IPS-NIHi11 (cell line): Measurements from ENCODE around the gene PPP2R2C.

Experiments used
- DNase-seq: peaks from one replicate; pipeline ENCODE4 v3.0.0; 2012; ENCODE audit warnings: mixed read lengths, low spot score

The PPP2R2C gene

GRCh38 chr4:6283282-6283681, 189.1 kb downstream of the PPP2R2C start:
- no peak for DNase-seq

GRCh38 chr4:6282314-6282771, 190.1 kb downstream of the PPP2R2C start:
- DNase-seq, result no peak

GRCh38 chr4:6281436-6282313, 190.7 kb downstream of the PPP2R2C start:
- DNase-seq, result no peak

GRCh38 chr4:6280365-6280996, 191.9 kb downstream of the PPP2R2C start:
- no peak for DNase-seq

- no peak for DNase-seq
Observed at GRCh38 chr4:6279582-6280289, 192.7 kb downstream of the PPP2R2C start.

GRCh38 chr4:6278801-6279197, 193.6 kb downstream of the PPP2R2C start:
- DNase-seq, result no peak

GRCh38 chr4:6277935-6278800, 194.2 kb downstream of the PPP2R2C start:
- DNase-seq, result no peak

GRCh38 chr4:6277139-6277802, 195.1 kb downstream of the PPP2R2C start:
- no peak for DNase-seq

GRCh38 chr4:6275898-6276806, 196.3 kb downstream of the PPP2R2C start:
- no peak for DNase-seq

GRCh38 chr4:6275351-6275750, 197.1 kb downstream of the PPP2R2C start:
- DNase-seq, result no peak

GRCh38 chr4:6273661-6273990, 198.8 kb downstream of the PPP2R2C start:
- DNase-seq, result no peak

- no peak for DNase-seq
Observed at GRCh38 chr4:6272863-6273660, 199.4 kb downstream of the PPP2R2C start.

- DNase-seq, result no peak
Observed at GRCh38 chr4:6271701-6272465, 200.5 kb downstream of the PPP2R2C start.

GRCh38 chr4:6271206-6271605, 201.2 kb downstream of the PPP2R2C start:
- DNase-seq, result no peak

- no peak for DNase-seq
Observed at GRCh38 chr4:6270636-6271121, 201.7 kb downstream of the PPP2R2C start.
